ENCODE results near the gene ANKRD29. TPM values are rescaled to one million over a fixed set of nuclear protein-coding genes. Genes with fewer than 3 reads are reported as not detected.
"Not testable (repeated sequence)": the region's sequence is repeated elsewhere in the genome, so short reads cannot be mapped to it uniquely, and the experiment has no call there.

The ANKRD29 gene
- total RNA-seq, 1 experiment from 2014 or later = 2.4 TPM

DNA sequence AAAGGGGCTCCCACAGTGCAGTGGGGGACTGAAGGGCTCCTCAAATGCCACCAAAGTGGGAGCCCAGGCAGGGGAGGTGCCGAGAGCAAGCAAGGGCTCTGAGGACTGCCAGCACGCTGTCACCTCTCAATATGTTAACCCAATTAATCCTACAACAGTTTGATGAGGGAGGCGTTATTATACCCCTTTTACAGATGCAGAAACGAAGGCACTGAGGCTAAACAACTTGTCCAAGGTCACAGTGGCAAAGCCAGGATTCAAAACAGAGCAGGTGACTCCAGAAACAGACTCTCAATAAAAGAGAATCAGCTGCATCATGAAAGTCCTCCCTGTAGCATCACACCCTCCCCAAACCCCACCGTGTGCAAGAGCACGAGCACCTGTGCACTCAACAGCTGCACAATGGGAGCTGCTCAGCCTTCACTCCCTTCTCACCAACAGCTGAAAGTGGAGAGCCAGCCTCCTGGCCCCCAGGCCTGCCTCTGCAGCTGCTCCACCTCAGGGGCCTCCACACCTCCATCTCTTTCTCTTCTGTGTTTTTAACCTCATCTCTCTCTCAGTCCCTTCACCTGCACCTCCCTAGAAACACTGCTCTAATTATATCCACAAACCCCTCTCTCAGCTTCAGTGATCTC, 84.5 kb downstream of the ANKRD29 start:
- TF ChIP-seq, protein P1, sequence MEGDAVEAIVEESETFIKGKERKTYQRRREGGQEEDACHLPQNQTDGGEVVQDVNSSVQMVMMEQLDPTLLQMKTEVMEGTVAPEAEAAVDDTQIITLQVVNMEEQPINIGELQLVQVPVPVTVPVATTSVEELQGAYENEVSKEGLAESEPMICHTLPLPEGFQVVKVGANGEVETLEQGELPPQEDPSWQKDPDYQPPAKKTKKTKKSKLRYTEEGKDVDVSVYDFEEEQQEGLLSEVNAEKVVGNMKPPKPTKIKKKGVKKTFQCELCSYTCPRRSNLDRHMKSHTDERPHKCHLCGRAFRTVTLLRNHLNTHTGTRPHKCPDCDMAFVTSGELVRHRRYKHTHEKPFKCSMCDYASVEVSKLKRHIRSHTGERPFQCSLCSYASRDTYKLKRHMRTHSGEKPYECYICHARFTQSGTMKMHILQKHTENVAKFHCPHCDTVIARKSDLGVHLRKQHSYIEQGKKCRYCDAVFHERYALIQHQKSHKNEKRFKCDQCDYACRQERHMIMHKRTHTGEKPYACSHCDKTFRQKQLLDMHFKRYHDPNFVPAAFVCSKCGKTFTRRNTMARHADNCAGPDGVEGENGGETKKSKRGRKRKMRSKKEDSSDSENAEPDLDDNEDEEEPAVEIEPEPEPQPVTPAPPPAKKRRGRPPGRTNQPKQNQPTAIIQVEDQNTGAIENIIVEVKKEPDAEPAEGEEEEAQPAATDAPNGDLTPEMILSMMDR (IDR thresholded peaks at IDR 0.05; ENCODE audit: unreplicated experiment) = no peak
- no peak for DNase-seq (ENCODE audit: unreplicated experiment)
- peaks cover 46% of the 10 kb centered on the region for H3K36me3 Mint-ChIP-seq (ENCODE audit: insufficient read depth, unreplicated experiment)
- H3K27me3 Mint-ChIP-seq (ENCODE audit: insufficient read depth, unreplicated experiment) = no peaks in the 10 kb centered on the region
- H3K9me3 Mint-ChIP-seq (ENCODE audit: unreplicated experiment) = no peaks in the 10 kb centered on the region
- POLR2A ChIA-PET = interaction anchor here (1.6 kb wide), 1 partner anchor 12 kb away, joined by 6 read pairs; no protein-coding TSS in a partner anchor
- intact Hi-C loops (cut with micrococcal nuclease) = no loop called here
- H3K4me1 Mint-ChIP-seq (ENCODE audit: insufficient read depth, unreplicated experiment) = peaks cover 38% of the 10 kb centered on the region
- no peak overlapping the region for H3K4me3 Mint-ChIP-seq (ENCODE audit: unreplicated experiment)
- BruUV-seq (replicated peaks) = no TSS peak
- CTCF ChIA-PET = interaction anchor here (1.5 kb wide), 1 partner anchor 11 kb away, joined by 3 read pairs; no protein-coding TSS in a partner anchor
- no peak overlapping the region for H3K27ac Mint-ChIP-seq (ENCODE audit: low read depth, unreplicated experiment)

DNA sequence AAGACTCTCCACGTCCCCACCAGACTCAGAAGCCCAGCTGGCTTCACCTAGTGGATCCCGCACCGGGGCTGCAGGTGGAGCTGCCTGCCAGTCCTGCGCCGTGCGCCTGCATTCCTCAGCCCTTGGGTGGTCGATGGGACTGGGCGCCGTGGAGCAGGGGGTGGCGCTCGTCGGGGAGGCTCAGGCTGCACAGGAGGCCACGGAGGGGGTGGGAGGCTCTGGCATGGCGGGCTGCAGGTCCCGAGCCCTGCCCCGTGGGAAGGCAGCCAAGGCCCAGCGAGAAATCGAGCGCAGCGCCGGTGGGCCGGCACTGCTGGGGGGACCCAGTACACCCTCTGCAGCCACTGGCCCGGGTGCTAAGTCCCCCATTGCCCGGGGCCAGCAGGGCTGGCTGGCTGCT, 85.2 kb downstream of the ANKRD29 start:
- intact Hi-C loops (cut with micrococcal nuclease); H3K27me3 Mint-ChIP-seq (ENCODE audit: insufficient read depth, unreplicated experiment); DNase-seq (ENCODE audit: unreplicated experiment); CTCF ChIA-PET; H3K4me3 Mint-ChIP-seq (ENCODE audit: unreplicated experiment); H3K9me3 Mint-ChIP-seq (ENCODE audit: unreplicated experiment); POLR2A ChIA-PET; BruUV-seq (replicated peaks): not testable (repeated sequence)
- Mint-ChIP-seq H3K27ac (ENCODE audit: low read depth, unreplicated experiment) (peak overlapping the region; percentile 35), H3K36me3 (ENCODE audit: insufficient read depth, unreplicated experiment) (peaks cover 39% of the 10 kb centered on the region), H3K4me1 (ENCODE audit: insufficient read depth, unreplicated experiment) (peaks cover 38% of the 10 kb centered on the region)

DNA sequence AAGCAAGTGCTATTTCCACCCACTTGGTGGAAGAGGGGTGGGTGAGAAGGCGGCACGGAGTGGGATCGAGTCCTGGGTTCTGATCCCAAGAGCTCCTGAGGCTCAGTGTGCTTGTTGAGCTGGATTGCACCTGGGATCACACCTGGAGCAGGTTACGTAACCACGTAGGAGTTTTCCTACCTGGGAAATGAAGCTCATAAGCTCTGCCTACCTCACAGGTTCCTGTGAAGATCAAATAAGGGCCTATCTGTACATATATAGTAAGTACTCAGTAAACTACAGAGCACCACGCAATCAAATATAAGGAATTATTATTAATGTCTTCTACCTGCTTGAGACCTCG, 87.4 kb downstream of the ANKRD29 start:
- Mint-ChIP-seq H3K27me3 (ENCODE audit: insufficient read depth, unreplicated experiment) (no peaks in the 10 kb centered on the region), H3K36me3 (ENCODE audit: insufficient read depth, unreplicated experiment) (peaks cover 32% of the 10 kb centered on the region), H3K4me3 (ENCODE audit: unreplicated experiment) (no peak overlapping the region), H3K27ac (ENCODE audit: low read depth, unreplicated experiment) (no peak overlapping the region), H3K4me1 (ENCODE audit: insufficient read depth, unreplicated experiment) (peaks cover 35% of the 10 kb centered on the region), H3K9me3 (ENCODE audit: unreplicated experiment) (no peaks in the 10 kb centered on the region)
- DNase-seq (ENCODE audit: unreplicated experiment) = no peak
- CTCF ChIA-PET = interaction anchor here (0.6 to 0.9 kb wide), 2 partner anchors 9 to 76 kb away, joined by 4 read pairs; no protein-coding TSS in a partner anchor
- no TSS peak for BruUV-seq (replicated peaks)
- POLR2A ChIA-PET = interaction anchor here (0.5 to 2.4 kb wide), 5 partner anchors 9 to 122 kb away, joined by 3 to 35 read pairs (median 4); partner anchors contain the start of genes NPC1 and RIOK3
- intact Hi-C loops (cut with micrococcal nuclease) = no loop called here
- TF ChIP-seq, protein P1 (IDR thresholded peaks at IDR 0.05; ENCODE audit: unreplicated experiment) = no peak

DNA sequence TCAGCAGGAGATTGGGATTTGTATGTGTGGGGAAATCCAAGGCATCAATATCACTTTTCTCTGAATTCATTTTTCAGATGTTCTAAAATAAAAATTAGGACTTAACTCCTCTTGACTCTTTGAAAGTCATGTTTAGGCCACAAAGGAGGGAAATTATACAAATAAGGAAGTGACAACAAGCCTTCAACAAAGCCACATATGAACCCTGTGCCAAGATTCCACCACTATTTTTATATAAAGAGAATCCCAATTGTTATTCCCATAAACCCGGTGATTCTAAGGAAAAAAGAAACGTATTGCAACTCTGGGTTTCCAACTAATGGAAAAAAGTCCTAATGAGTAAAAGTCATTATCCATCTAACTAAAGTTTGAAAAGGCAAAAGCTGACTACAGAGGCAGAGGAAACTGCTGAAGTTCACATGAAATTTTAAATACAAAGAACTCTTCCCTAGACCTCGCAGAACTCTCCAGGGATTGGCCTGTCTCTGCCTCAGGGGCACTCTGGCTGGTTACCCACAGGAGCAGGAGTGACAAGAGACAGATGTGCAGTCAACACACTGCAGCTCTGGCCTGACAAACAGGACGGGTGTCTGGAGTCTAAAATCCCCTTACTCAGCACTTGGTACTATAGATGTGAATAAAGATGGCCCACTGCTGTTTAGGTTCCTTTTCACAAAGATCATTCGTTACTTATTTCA, 88.0 kb downstream of the ANKRD29 start:
- CTCF ChIA-PET = interaction anchor here (0.6 to 2.4 kb wide), 3 partner anchors 10 to 75 kb away, joined by 4 to 9 read pairs (median 4); no protein-coding TSS in a partner anchor
- BruUV-seq (replicated peaks) = no TSS peak
- no peak for DNase-seq (ENCODE audit: unreplicated experiment)
- Mint-ChIP-seq H3K27ac (ENCODE audit: low read depth, unreplicated experiment) (peak overlapping the region; percentile 88), H3K27me3 (ENCODE audit: insufficient read depth, unreplicated experiment) (no peaks in the 10 kb centered on the region), H3K4me1 (ENCODE audit: insufficient read depth, unreplicated experiment) (peaks cover 31% of the 10 kb centered on the region), H3K4me3 (ENCODE audit: unreplicated experiment) (peak overlapping the region; percentile 57), H3K9me3 (ENCODE audit: unreplicated experiment) (no peaks in the 10 kb centered on the region), H3K36me3 (ENCODE audit: insufficient read depth, unreplicated experiment) (peaks cover 37% of the 10 kb centered on the region)
- POLR2A ChIA-PET = interaction anchor here (0.5 to 2.4 kb wide), 8 partner anchors 8 to 121 kb away, joined by 3 to 35 read pairs (median 3); partner anchors contain the start of genes LAMA3, NPC1 and RIOK3
- intact Hi-C loops (cut with micrococcal nuclease) = no loop called here
- TF ChIP-seq, protein P1 (IDR thresholded peaks at IDR 0.05; ENCODE audit: unreplicated experiment) = no peak

Measured in MCF 10A (cell line).